ENCODE data around the gene ZNF609. TPM values are rescaled to one million over a fixed set of nuclear protein-coding genes. Genes with fewer than 3 reads are reported as not detected.

The ZNF609 gene
- total RNA-seq, 1 experiment from 2014 or later = 49.0 TPM

GRCh38 chr15:64542091-64542490, 81.7 kb downstream of the ZNF609 start:
- BruUV-seq (replicated peaks) = no TSS peak
- Mint-ChIP-seq H3K4me1 (ENCODE audit: insufficient read depth, unreplicated experiment) (no peaks in the 10 kb centered on the region), H3K36me3 (ENCODE audit: insufficient read depth, unreplicated experiment) (peaks cover 9% of the 10 kb centered on the region), H3K9me3 (ENCODE audit: unreplicated experiment) (no peaks in the 10 kb centered on the region), H3K27ac (ENCODE audit: low read depth, unreplicated experiment) (no peak overlapping the region), H3K27me3 (ENCODE audit: insufficient read depth, unreplicated experiment) (no peaks in the 10 kb centered on the region), H3K4me3 (ENCODE audit: unreplicated experiment) (no peak overlapping the region)
- DNase-seq (ENCODE audit: unreplicated experiment) = no peak
- ChIA-PET POLR2A (no interaction called here), CTCF (interaction anchor here (0.6 to 0.7 kb wide), 2 partner anchors 51 to 57 kb away, joined by 3 to 4 read pairs; no protein-coding TSS in a partner anchor)
- intact Hi-C loops (cut with micrococcal nuclease) = no loop called here
- TF ChIP-seq CTCF (IDR thresholded peaks at IDR 0.05; ENCODE audit: unreplicated experiment) = no peak

GRCh38 chr15:64544450-64544849, 84.1 kb downstream of the ZNF609 start:
- no peak overlapping the region for H3K4me3 Mint-ChIP-seq (ENCODE audit: unreplicated experiment)
- CTCF ChIA-PET = no interaction called here
- peaks cover 5% of the 10 kb centered on the region for H3K36me3 Mint-ChIP-seq (ENCODE audit: insufficient read depth, unreplicated experiment)
- no peaks in the 10 kb centered on the region for H3K27me3 Mint-ChIP-seq (ENCODE audit: insufficient read depth, unreplicated experiment)
- POLR2A ChIA-PET = no interaction called here
- DNase-seq (ENCODE audit: unreplicated experiment) = no peak
- no peak for TF ChIP-seq CTCF (IDR thresholded peaks at IDR 0.05; ENCODE audit: unreplicated experiment)
- H3K27ac Mint-ChIP-seq (ENCODE audit: low read depth, unreplicated experiment) = no peak overlapping the region
- intact Hi-C loops (cut with micrococcal nuclease) = no loop called here
- peaks cover 3% of the 10 kb centered on the region for H3K4me1 Mint-ChIP-seq (ENCODE audit: insufficient read depth, unreplicated experiment)
- H3K9me3 Mint-ChIP-seq (ENCODE audit: unreplicated experiment) = peaks cover 4% of the 10 kb centered on the region
- no TSS peak for BruUV-seq (replicated peaks)

- H3K4me3 Mint-ChIP-seq (ENCODE audit: unreplicated experiment) = no peak overlapping the region
- no peak for TF ChIP-seq CTCF (IDR thresholded peaks at IDR 0.05; ENCODE audit: unreplicated experiment)
- no peak overlapping the region for H3K27ac Mint-ChIP-seq (ENCODE audit: low read depth, unreplicated experiment)
- ChIA-PET POLR2A (no interaction called here), CTCF (no interaction called here)
- peaks cover 7% of the 10 kb centered on the region for H3K9me3 Mint-ChIP-seq (ENCODE audit: unreplicated experiment)
- no peak for DNase-seq (ENCODE audit: unreplicated experiment)
- H3K4me1 Mint-ChIP-seq (ENCODE audit: insufficient read depth, unreplicated experiment) = peaks cover 5% of the 10 kb centered on the region
- intact Hi-C loops (cut with micrococcal nuclease) = no loop called here
- no TSS peak for BruUV-seq (replicated peaks)
- H3K36me3 Mint-ChIP-seq (ENCODE audit: insufficient read depth, unreplicated experiment) = peaks cover 5% of the 10 kb centered on the region
- H3K27me3 Mint-ChIP-seq (ENCODE audit: insufficient read depth, unreplicated experiment) = no peaks in the 10 kb centered on the region
Measured at GRCh38 chr15:64547275-64547674, 86.9 kb downstream of the ZNF609 start.

GRCh38 chr15:64548235-64548634, 87.9 kb downstream of the ZNF609 start:
- H3K4me1 Mint-ChIP-seq (ENCODE audit: insufficient read depth, unreplicated experiment) = peaks cover 5% of the 10 kb centered on the region
- POLR2A ChIA-PET = interaction anchor here (2.0 kb wide), 1 partner anchor 10 kb away, joined by 5 read pairs; no protein-coding TSS in a partner anchor
- no peak for TF ChIP-seq CTCF (IDR thresholded peaks at IDR 0.05; ENCODE audit: unreplicated experiment)
- no TSS peak for BruUV-seq (replicated peaks)
- no peaks in the 10 kb centered on the region for H3K27me3 Mint-ChIP-seq (ENCODE audit: insufficient read depth, unreplicated experiment)
- CTCF ChIA-PET = no interaction called here
- no peak overlapping the region for H3K27ac Mint-ChIP-seq (ENCODE audit: low read depth, unreplicated experiment)
- no peak for DNase-seq (ENCODE audit: unreplicated experiment)
- H3K9me3 Mint-ChIP-seq (ENCODE audit: unreplicated experiment) = peaks cover 7% of the 10 kb centered on the region
- H3K36me3 Mint-ChIP-seq (ENCODE audit: insufficient read depth, unreplicated experiment) = peaks cover 5% of the 10 kb centered on the region
- intact Hi-C loops (cut with micrococcal nuclease) = no loop called here
- H3K4me3 Mint-ChIP-seq (ENCODE audit: unreplicated experiment) = no peak overlapping the region

All from MCF 10A (cell line).